K562 (cell line): Measurements from ENCODE around the gene MTFR2. TPM values are rescaled to one million over a fixed set of nuclear protein-coding genes. Genes with fewer than 3 reads are reported as not detected.
A peak's percentile ranks its signal among the peaks of the same experiment; 100 is the strongest.

Source experiments
- ATF2 ChIP-seq: sonication (generic); formaldehyde crosslinking; IDR thresholded peaks from 2 replicates; pipeline ENCODE4 v1.8.1; 2022; ENCODE audit warnings: missing genetic modification reagents
- CTCFL ChIP-seq: IDR thresholded peaks from 2 replicates; pipeline ENCODE4 v1.6.1; 2011; ENCODE audit warnings: borderline replicate concordance, low read depth, mild to moderate bottlenecking, moderate library complexity, low read length; ENCODE audit not compliant: insufficient read depth, poor library complexity, severe bottlenecking
- EP400 ChIP-seq: fragments of 450-650 bp; IDR thresholded peaks from 2 replicates; pipeline ENCODE4 v1.6.1; 2017; ENCODE audit warnings: antibody characterized with exemption, mild to moderate bottlenecking, moderate library complexity
- FOS ChIP-seq: IDR thresholded peaks from 3 replicates; pipeline ENCODE4 v1.6.1; 2011; ENCODE audit not compliant: insufficient read length; ENCODE audit errors: extremely low read depth
- GATAD2A ChIP-seq: fragments of 450-650 bp; IDR thresholded peaks from 2 replicates; pipeline ENCODE4 v1.6.1; 2017
- HMGN3 ChIP-seq: IDR thresholded peaks from 2 replicates; pipeline ENCODE4 v1.6.1; 2011; ENCODE audit warnings: borderline replicate concordance, low read depth, mild to moderate bottlenecking, mixed read lengths, low read length; ENCODE audit not compliant: insufficient read length; ENCODE audit errors: extremely low read depth
- MAZ ChIP-seq, 2 experiments: fragments of 450-650 bp in 1 of 2; sonication (generic) in 1 of 2; formaldehyde crosslinking; IDR thresholded peaks in 1 of 2; conservative IDR thresholded peaks in 1 of 2; 2 replicates each; pipeline versions ENCODE4 v1.4.0 to v1.5.0; 2020; ENCODE audit warnings: mild to moderate bottlenecking in 1 of 2, missing genetic modification reagents in 1 of 2
- MYBL2 ChIP-seq, 2 experiments: fragments of 450-650 bp in 1 of 2; sonication (generic) in 1 of 2; formaldehyde crosslinking in 1 of 2; IDR thresholded peaks; 2 replicates each; pipeline versions ENCODE4 v1.6.1 to v1.8.1; 2017 to 2022; ENCODE audit warnings: borderline replicate concordance in 1 of 2, inconsistent platforms in 1 of 2, low read depth in 1 of 2, mild to moderate bottlenecking in 1 of 2, missing genetic modification reagents in 1 of 2, moderate library complexity in 1 of 2
- PHF8 ChIP-seq: fragments of 200-600 bp; sonication (generic); IDR thresholded peaks from 2 replicates; pipeline ENCODE4 v1.6.1; 2012; ENCODE audit warnings: mixed run types, mild to moderate bottlenecking, inconsistent platforms, low read length, moderate library complexity, borderline replicate concordance
- SIN3B ChIP-seq: fragments of 450-650 bp; IDR thresholded peaks from 2 replicates; pipeline ENCODE4 v1.6.1; 2017; ENCODE audit warnings: low read depth, mild to moderate bottlenecking, moderate library complexity
- SMARCC2 ChIP-seq: fragments of 450-650 bp; IDR thresholded peaks from 2 replicates; pipeline ENCODE4 v1.6.1; 2017; ENCODE audit warnings: antibody characterized with exemption, moderate library complexity, mild to moderate bottlenecking, low read depth
- SP1 ChIP-seq: sonication (generic); formaldehyde crosslinking; IDR thresholded peaks from 2 replicates; pipeline ENCODE4 v1.8.1; 2022; ENCODE audit warnings: mild to moderate bottlenecking, missing genetic modification reagents
- SRF ChIP-seq, 2 experiments: fragments of 250-450, 450-650 bp in 1 of 2; sonication (Bioruptor Pico) in 1 of 2; sonication (generic) in 1 of 2; formaldehyde crosslinking; IDR thresholded peaks; 2 replicates each; pipeline versions ENCODE4 v1.5.0 to v1.5.1; 2020 to 2022; ENCODE audit warnings: mild to moderate bottlenecking in 1 of 2, missing genetic modification reagents in 1 of 2
- TARDBP ChIP-seq: fragments of 450-650 bp; IDR thresholded peaks from 2 replicates; pipeline ENCODE4 v1.6.1; 2016
- TCF3 ChIP-seq: sonication (generic); formaldehyde crosslinking; IDR thresholded peaks from 2 replicates; pipeline ENCODE4 v1.4.0; 2020; ENCODE audit warnings: mild to moderate bottlenecking, missing genetic modification reagents
- THAP12 ChIP-seq: fragments of 250-450 bp; sonication (Bioruptor Pico); IDR thresholded peaks from 2 replicates; pipeline ENCODE4 v1.9.0; 2021; ENCODE audit warnings: mild to moderate bottlenecking, inconsistent platforms
- ZBED1 ChIP-seq: IDR thresholded peaks from 2 replicates; pipeline ENCODE4 v1.6.1; 2014
- polyA plus RNA-seq, 8 experiments: library from polyadenylated mRNA; depleted of rRNA in 4 of 8; stranded (reverse) in 5 of 8; unstranded in 3 of 8; fragments of >200 nt; fragmentation: Nextera tagmentation in 2 of 8; fragmentation: Illumina TruSeq in 1 of 8; extraction: Ambion mirVana in 2 of 8; extraction: Trizol in 1 of 8; gene quantifications; 2 replicates each; pipeline versions ENCODE4 v1.2.1 to v1.2.3, GENCODE V29; 2011 to 2014; ENCODE audit warnings: inconsistent platforms in 1 of 8, missing spikeins in 1 of 8
- total RNA-seq, 7 experiments: library from RNA; depleted of rRNA in 6 of 7; stranded (reverse); fragments of >200 nt in 6 of 7; fragmentation: Illumina TruSeq in 2 of 7; extraction: Trizol in 2 of 7; gene quantifications; 2 replicates each; pipeline versions ENCODE4 v1.2.1 to v1.2.3, GENCODE V29; 2011 to 2021; ENCODE audit warnings: low replicate concordance in 1 of 7
- TF ChIP-seq, protein P1 (sequence below): sonication (generic); formaldehyde crosslinking; IDR thresholded peaks from 2 replicates; pipeline ENCODE4 v1.8.0; 2022; ENCODE audit warnings: mild to moderate bottlenecking, missing genetic modification reagents, borderline replicate concordance
- TF ChIP-seq, protein P2 (sequence below): fragments of 250-450 bp; sonication (Bioruptor Pico); IDR thresholded peaks from 2 replicates; pipeline ENCODE4 v1.8.0; 2021; ENCODE audit warnings: moderate library complexity, mild to moderate bottlenecking, inconsistent platforms

The MTFR2 gene
- total and polyA plus RNA-seq, 9 of the 15 experiments (the other 6 are each of a cell fraction or from before 2014, with no cell fraction given) = 10.1 to 63.3 (median 45.9) TPM

GRCh38 chr6:136289327-136289578, 39.1 kb upstream of the MTFR2 start (continued):
- TF ChIP-seq HMGN3 (peak; percentile 83), CTCFL (peak; percentile 1), SIN3B (no peak), EP400 (no peak), TCF3 (CRISPR knock-in tag) (no peak), ATF2 (CRISPR knock-in tag) (no peak), THAP12 (CRISPR knock-in tag) (peak; percentile 79), FOS (no peak), PHF8 (no peak), GATAD2A (no peak), TARDBP (no peak), MYBL2 (IDR thresholded peaks at IDR 0.05; ENCODE audit: low read depth) (no peak), MYBL2 (CRISPR knock-in tag; IDR thresholded peaks at IDR 0.05; ENCODE audit: borderline replicate concordance) (no peak), SMARCC2 (no peak), ZBED1 (no peak), MAZ (CRISPR knock-in tag; conservative IDR thresholded peaks at IDR 0.05 in 1 of 2, IDR thresholded peaks at IDR 0.05 in 1 of 2) (peak in 1 of 2 experiments; percentile 63; a peak in 2 of 4 replicates), SP1 (CRISPR knock-in tag) (no peak), SRF (CRISPR knock-in tag; IDR thresholded peaks at IDR 0.05) (0 out of 4 replicates have a peak, but pooled peaks of 1 of the 2 experiments have one; percentile 43)
- TF ChIP-seq, protein P1, sequence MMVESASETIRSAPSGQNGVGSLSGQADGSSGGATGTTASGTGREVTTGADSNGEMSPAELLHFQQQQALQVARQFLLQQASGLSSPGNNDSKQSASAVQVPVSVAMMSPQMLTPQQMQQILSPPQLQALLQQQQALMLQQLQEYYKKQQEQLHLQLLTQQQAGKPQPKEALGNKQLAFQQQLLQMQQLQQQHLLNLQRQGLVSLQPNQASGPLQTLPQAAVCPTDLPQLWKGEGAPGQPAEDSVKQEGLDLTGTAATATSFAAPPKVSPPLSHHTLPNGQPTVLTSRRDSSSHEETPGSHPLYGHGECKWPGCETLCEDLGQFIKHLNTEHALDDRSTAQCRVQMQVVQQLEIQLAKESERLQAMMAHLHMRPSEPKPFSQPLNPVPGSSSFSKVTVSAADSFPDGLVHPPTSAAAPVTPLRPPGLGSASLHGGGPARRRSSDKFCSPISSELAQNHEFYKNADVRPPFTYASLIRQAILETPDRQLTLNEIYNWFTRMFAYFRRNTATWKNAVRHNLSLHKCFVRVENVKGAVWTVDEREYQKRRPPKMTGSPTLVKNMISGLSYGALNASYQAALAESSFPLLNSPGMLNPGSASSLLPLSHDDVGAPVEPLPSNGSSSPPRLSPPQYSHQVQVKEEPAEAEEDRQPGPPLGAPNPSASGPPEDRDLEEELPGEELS = no peak
- TF ChIP-seq, protein P2, sequence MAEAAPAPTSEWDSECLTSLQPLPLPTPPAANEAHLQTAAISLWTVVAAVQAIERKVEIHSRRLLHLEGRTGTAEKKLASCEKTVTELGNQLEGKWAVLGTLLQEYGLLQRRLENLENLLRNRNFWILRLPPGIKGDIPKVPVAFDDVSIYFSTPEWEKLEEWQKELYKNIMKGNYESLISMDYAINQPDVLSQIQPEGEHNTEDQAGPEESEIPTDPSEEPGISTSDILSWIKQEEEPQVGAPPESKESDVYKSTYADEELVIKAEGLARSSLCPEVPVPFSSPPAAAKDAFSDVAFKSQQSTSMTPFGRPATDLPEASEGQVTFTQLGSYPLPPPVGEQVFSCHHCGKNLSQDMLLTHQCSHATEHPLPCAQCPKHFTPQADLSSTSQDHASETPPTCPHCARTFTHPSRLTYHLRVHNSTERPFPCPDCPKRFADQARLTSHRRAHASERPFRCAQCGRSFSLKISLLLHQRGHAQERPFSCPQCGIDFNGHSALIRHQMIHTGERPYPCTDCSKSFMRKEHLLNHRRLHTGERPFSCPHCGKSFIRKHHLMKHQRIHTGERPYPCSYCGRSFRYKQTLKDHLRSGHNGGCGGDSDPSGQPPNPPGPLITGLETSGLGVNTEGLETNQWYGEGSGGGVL (CRISPR knock-in tag) = no peak
